ENCODE measurements around the gene FAM50B. TPM values are rescaled to one million over a fixed set of nuclear protein-coding genes. Genes with fewer than 3 reads are reported as not detected.

The FAM50B gene
- total and polyA plus RNA-seq, 2 of the 13 experiments (the other 11 are each of a cell fraction or from before 2014, with no cell fraction given), result 0.05 TPM; not detected in 1

GRCh38 chr6:3841066-3841454, 8.1 kb upstream of the FAM50B start (continued):
- TF ChIP-seq CERS6 (CRISPR knock-in tag; IDR thresholded peaks at IDR 0.05) (no peak), TEAD2 (CRISPR knock-in tag; IDR thresholded peaks at IDR 0.05) (no peak), ZNF850 (CRISPR knock-in tag; conservative IDR thresholded peaks at IDR 0.05) (no peak), ZC3H13 (CRISPR knock-in tag; IDR thresholded peaks at IDR 0.05) (no peak), ZNF484 (CRISPR knock-in tag; IDR thresholded peaks at IDR 0.05; ENCODE audit: borderline replicate concordance, low read depth) (no peak), MATR3 (CRISPR knock-in tag; IDR thresholded peaks at IDR 0.05) (no peak), CREBL2 (CRISPR knock-in tag; IDR thresholded peaks at IDR 0.05; ENCODE audit: borderline replicate concordance) (no peak), SOX13 (IDR thresholded peaks at IDR 0.05) (peak; percentile 74), SOX13 (CRISPR knock-in tag; conservative IDR thresholded peaks at IDR 0.05 in 1 of 2, IDR thresholded peaks at IDR 0.05 in 1 of 2) (peak in 1 of 2 experiments; percentile 93; a peak in 2 of 4 replicates), ATF1 (CRISPR knock-in tag; IDR thresholded peaks at IDR 0.05) (no peak), AHR (CRISPR knock-in tag; IDR thresholded peaks at IDR 0.05) (no peak), SRSF1 (optimal IDR thresholded peaks at IDR 0.05; ENCODE audit: low read depth, low read length) (no peak), HMGXB3 (CRISPR knock-in tag; IDR thresholded peaks at IDR 0.05; ENCODE audit: borderline replicate concordance) (peak; percentile 76), SMAD9 (CRISPR knock-in tag; IDR thresholded peaks at IDR 0.05) (no peak), ARNT2 (CRISPR knock-in tag; IDR thresholded peaks at IDR 0.05; ENCODE audit: low read depth) (no peak), ADNP (CRISPR knock-in tag; IDR thresholded peaks at IDR 0.05) (no peak), TAF1 (CRISPR knock-in tag; IDR thresholded peaks at IDR 0.05) (no peak), ATF2 (CRISPR knock-in tag; IDR thresholded peaks at IDR 0.05) (peak; percentile 74; the same call in 1 of the 2 replicates), NFYB (CRISPR knock-in tag; IDR thresholded peaks at IDR 0.05) (no peak), MLX (CRISPR knock-in tag; IDR thresholded peaks at IDR 0.05) (peak; percentile 57; the same call in 1 of the 2 replicates), IKZF1 (IDR thresholded peaks at IDR 0.05) (no peak), ZNF580 (CRISPR knock-in tag; IDR thresholded peaks at IDR 0.05; ENCODE audit: borderline replicate concordance, low read depth) (peak; percentile 27; the same call in 1 of the 2 replicates)
- TF ChIP-seq, protein P1, sequence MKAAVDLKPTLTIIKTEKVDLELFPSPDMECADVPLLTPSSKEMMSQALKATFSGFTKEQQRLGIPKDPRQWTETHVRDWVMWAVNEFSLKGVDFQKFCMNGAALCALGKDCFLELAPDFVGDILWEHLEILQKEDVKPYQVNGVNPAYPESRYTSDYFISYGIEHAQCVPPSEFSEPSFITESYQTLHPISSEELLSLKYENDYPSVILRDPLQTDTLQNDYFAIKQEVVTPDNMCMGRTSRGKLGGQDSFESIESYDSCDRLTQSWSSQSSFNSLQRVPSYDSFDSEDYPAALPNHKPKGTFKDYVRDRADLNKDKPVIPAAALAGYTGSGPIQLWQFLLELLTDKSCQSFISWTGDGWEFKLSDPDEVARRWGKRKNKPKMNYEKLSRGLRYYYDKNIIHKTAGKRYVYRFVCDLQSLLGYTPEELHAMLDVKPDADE (CRISPR knock-in tag; IDR thresholded peaks at IDR 0.05), result no peak

Measured in HepG2 (cell line).